H1 (cell line): ENCODE measurements around the gene LBH. TPM values are rescaled to one million over a fixed set of nuclear protein-coding genes. Genes with fewer than 3 reads are reported as not detected.

Source experiments
- CTCF ChIA-PET: fragments of 300-600 bp; sonication (Branson Sonifier 250); formaldehyde crosslinking; loops from one replicate; lab custom pipeline; 2021; ENCODE audit not compliant: partially characterized antibody; lab: Charles Lee
- POLR2A ChIA-PET: fragments of 300-600 bp; sonication (Branson Sonifier 250); formaldehyde crosslinking; loops from one replicate; lab custom pipeline; 2021; ENCODE audit warnings: inconsistent platforms; ENCODE audit not compliant: partially characterized antibody; lab: Charles Lee
- DNase-seq, 2 experiments: peaks; one replicate each; pipeline versions ENCODE4 v3.0.0 to v3.0.0-alpha.2; 2010 to 2022; ENCODE audit warnings: low spot score in 2 of 2, low read depth in 1 of 2, mixed read lengths in 1 of 2
- FAIRE-seq: peaks from 2 replicates; lab custom pipeline; 2011; peaks lifted over from hg19 to GRCh38; lab: Jason Lieb, UNC
- H2AFZ ChIP-seq: 2 replicates; pipeline ENCODE4 v1.8.1; 2012; ENCODE audit warnings: low read length, inconsistent platforms
- H2AK5ac ChIP-seq: 2 replicates; pipeline ENCODE4 v1.6.1; 2013; ENCODE audit warnings: low read depth, low read length
- H2BK120ac ChIP-seq: replicated peaks from 2 replicates; pipeline ENCODE3; 2013; ENCODE audit warnings: low read depth, low read length, inconsistent platforms
- H2BK12ac ChIP-seq: 2 replicates; pipeline ENCODE4 v1.6.1; 2013; ENCODE audit warnings: low read depth, low read length
- H2BK15ac ChIP-seq: 2 replicates; pipeline ENCODE4 v1.6.1; 2013; ENCODE audit warnings: low read length
- H2BK20ac ChIP-seq: 2 replicates; pipeline ENCODE4 v1.6.1; 2013; ENCODE audit warnings: low read length
- H2BK5ac ChIP-seq: 2 replicates; pipeline ENCODE4 v1.6.1; 2013; ENCODE audit warnings: low read depth, low read length
- H3K14ac ChIP-seq: 2 replicates; pipeline ENCODE4 v1.6.1; 2013; ENCODE audit warnings: inconsistent platforms; ENCODE audit not compliant: insufficient read length
- H3K18ac ChIP-seq: 2 replicates; pipeline ENCODE4 v1.6.1; 2013; ENCODE audit warnings: low read length; ENCODE audit errors: extremely low read depth
- H3K23ac ChIP-seq: 2 replicates; pipeline ENCODE4 v1.6.1; 2013; ENCODE audit warnings: inconsistent platforms; ENCODE audit not compliant: insufficient read length
- H3K23me2 ChIP-seq: 2 replicates; pipeline ENCODE4 v1.6.1; 2013; ENCODE audit warnings: low read depth, low read length
- H3K27ac ChIP-seq: 2 replicates; pipeline ENCODE4 v1.6.1; 2011; ENCODE audit warnings: low read depth, low read length, inconsistent platforms
- H3K27me3 ChIP-seq, 4 experiments: replicated peaks in 1 of 4; 1 replicate in 1 of 4; 2 replicates in 3 of 4; pipeline versions ENCODE4 v1.6.1 to v1.8.1; 2011 to 2013; ENCODE audit warnings: low read length in 3 of 4, mild to moderate bottlenecking in 3 of 4, inconsistent platforms in 2 of 4, mixed read lengths in 2 of 4, moderate library complexity in 1 of 4; ENCODE audit not compliant: control insufficient read depth in 3 of 4, insufficient read depth in 3 of 4; ENCODE audit errors: extremely low read depth in 1 of 4
- H3K36me3 ChIP-seq, 4 experiments: 2 replicates each; pipeline versions ENCODE4 v1.6.1 to v1.8.1; 2011 to 2013; ENCODE audit warnings: mild to moderate bottlenecking in 4 of 4, low read length in 3 of 4, moderate library complexity in 2 of 4, control low read depth in 1 of 4, inconsistent platforms in 1 of 4; ENCODE audit not compliant: insufficient read depth in 4 of 4, control insufficient read depth in 2 of 4
- H3K4ac ChIP-seq: replicated peaks from 2 replicates; pipeline ENCODE3; 2013; ENCODE audit warnings: low read length, low read depth, mixed read lengths, inconsistent platforms; ENCODE audit not compliant: insufficient read length
- H3K4me1 ChIP-seq, 4 experiments: replicated peaks in 1 of 4; 1 replicate in 1 of 4; 2 replicates in 3 of 4; pipeline versions ENCODE4 v1.6.1 to v1.8.1; 2011 to 2013; ENCODE audit warnings: low read length in 3 of 4, inconsistent platforms in 2 of 4, mixed read lengths in 1 of 4; ENCODE audit not compliant: insufficient read depth in 4 of 4, control insufficient read depth in 3 of 4
- H3K4me2 ChIP-seq, 2 experiments: 2 replicates each; pipeline versions ENCODE4 v1.6.1 to v1.8.1; 2011 to 2013; ENCODE audit warnings: low read depth in 2 of 2, low read length in 2 of 2, control low read depth in 1 of 2, inconsistent platforms in 1 of 2, mild to moderate bottlenecking in 1 of 2; ENCODE audit not compliant: insufficient read depth in 1 of 2
- H3K4me3 ChIP-seq, 4 experiments: fragments of 200-600, 300-600 bp in 1 of 4; sonication (generic), shearing (Covaris generic), sonication (Bioruptor Twin) in 1 of 4; 2 replicates each; pipeline versions ENCODE4 v1.5.1 to v1.8.1; 2011 to 2016; ENCODE audit warnings: low read length in 4 of 4, low read depth in 3 of 4, control low read depth in 2 of 4, inconsistent platforms in 2 of 4, mild to moderate bottlenecking in 2 of 4, mixed read lengths in 1 of 4, moderate library complexity in 1 of 4; ENCODE audit not compliant: insufficient read depth in 2 of 4; ENCODE audit errors: extremely low read depth in 1 of 4
- H3K56ac ChIP-seq: replicated peaks from 2 replicates; pipeline ENCODE3; 2013; ENCODE audit warnings: low read depth, mild to moderate bottlenecking, mixed read lengths, low read length, inconsistent platforms; ENCODE audit not compliant: insufficient read length
- H3K79me1 ChIP-seq: 2 replicates; pipeline ENCODE4 v1.6.1; 2013; ENCODE audit warnings: low read depth, low read length, control low read depth
- H3K79me2 ChIP-seq, 2 experiments: 2 replicates each; pipeline versions ENCODE4 v1.6.1 to v1.8.1; 2012 to 2013; ENCODE audit warnings: low read length in 2 of 2, mild to moderate bottlenecking in 2 of 2, inconsistent platforms in 1 of 2; ENCODE audit not compliant: insufficient read depth in 2 of 2, control insufficient read depth in 1 of 2
- H3K9ac ChIP-seq, 4 experiments: replicated peaks in 1 of 4; 1 replicate in 1 of 4; 2 replicates in 3 of 4; pipeline versions ENCODE4 v1.6.1 to v1.8.1; 2011 to 2013; ENCODE audit warnings: low read depth in 3 of 4, low read length in 3 of 4, control low read depth in 2 of 4, mild to moderate bottlenecking in 2 of 4, moderate library complexity in 2 of 4, inconsistent platforms in 1 of 4; ENCODE audit errors: extremely low read depth in 1 of 4
- H3K9me3 ChIP-seq, 2 experiments: 2 replicates each; pipeline versions ENCODE4 v1.6.1 to v1.8.1; 2012 to 2013; ENCODE audit warnings: mild to moderate bottlenecking in 2 of 2, moderate library complexity in 2 of 2, control low read depth in 1 of 2, inconsistent platforms in 1 of 2, low read depth in 1 of 2, low read length in 1 of 2, mixed read lengths in 1 of 2; ENCODE audit not compliant: insufficient read depth in 2 of 2
- H4K20me1 ChIP-seq, 2 experiments: replicated peaks in 1 of 2; 2 replicates each; pipeline versions ENCODE3 to v1.8.1; 2011 to 2013; ENCODE audit warnings: inconsistent platforms in 2 of 2, low read length in 2 of 2, mild to moderate bottlenecking in 1 of 2; ENCODE audit not compliant: insufficient read depth in 2 of 2, control insufficient read depth in 1 of 2
- H4K5ac ChIP-seq: 2 replicates; pipeline ENCODE4 v1.6.1; 2013; ENCODE audit warnings: low read length, low read depth, mixed read lengths, inconsistent platforms; ENCODE audit not compliant: insufficient read length
- H4K8ac ChIP-seq: 2 replicates; pipeline ENCODE4 v1.8.0; 2013; ENCODE audit warnings: mild to moderate bottlenecking, moderate library complexity, low read length, inconsistent platforms; ENCODE audit not compliant: insufficient read depth; ENCODE audit errors: extremely low read depth
- H4K91ac ChIP-seq: replicated peaks from 2 replicates; pipeline ENCODE3; 2013; ENCODE audit warnings: low read length, mixed read lengths, inconsistent platforms; ENCODE audit not compliant: insufficient read length
- CEBPB ChIP-seq: IDR thresholded peaks from 2 replicates; pipeline ENCODE4 v1.6.1; 2012; ENCODE audit warnings: low read depth, low read length
- EZH2 ChIP-seq: fragments of 200-600 bp; sonication (generic); IDR thresholded peaks from 2 replicates; pipeline ENCODE4 v1.7.1; 2012; ENCODE audit warnings: low read depth, mild to moderate bottlenecking, moderate library complexity, low read length, inconsistent platforms; ENCODE audit not compliant: severe bottlenecking
- FOSL1 ChIP-seq: IDR thresholded peaks from 2 replicates; pipeline ENCODE4 v1.6.1; 2011; ENCODE audit warnings: mild to moderate bottlenecking, low read depth, low read length, moderate library complexity; ENCODE audit not compliant: insufficient read depth
- KDM4A ChIP-seq: IDR thresholded peaks from one replicate; pipeline ENCODE4 v1.7.1; 2012; ENCODE audit warnings: low read depth, mild to moderate bottlenecking, moderate library complexity, low read length, inconsistent platforms; ENCODE audit not compliant: severe bottlenecking
- KDM5A ChIP-seq: fragments of 200-600 bp; IDR thresholded peaks from 2 replicates; pipeline ENCODE4 v1.7.1; 2012; ENCODE audit warnings: mild to moderate bottlenecking, low read length, inconsistent platforms, mixed read lengths
- MAX ChIP-seq: IDR thresholded peaks from 2 replicates; pipeline ENCODE4 v1.6.1; 2012; ENCODE audit warnings: inconsistent platforms
- POLR2AphosphoS5 ChIP-seq: IDR thresholded peaks from 2 replicates; pipeline ENCODE4 v1.6.1; 2011; ENCODE audit warnings: low read depth, low read length
- RAD21 ChIP-seq, 2 experiments: IDR thresholded peaks in 1 of 2; conservative IDR thresholded peaks in 1 of 2; 2 replicates each; pipeline ENCODE4 v1.6.1; 2011; ENCODE audit warnings: low read depth in 2 of 2, low read length in 2 of 2, improper control_type of control experiment in 1 of 2, inconsistent platforms in 1 of 2, mild to moderate bottlenecking in 1 of 2, moderate library complexity in 1 of 2
- TAF7 ChIP-seq: optimal IDR thresholded peaks from 2 replicates; pipeline ENCODE3; 2011; ENCODE audit warnings: low read depth, mild to moderate bottlenecking, inconsistent platforms, low read length, moderate library complexity, borderline replicate concordance
- WGBS, 2 experiments: shearing (Covaris generic) in 1 of 2; methylation state at CpG; one replicate each; pipeline versions ENCODE4 v1.1.6 to v1.1.7; 2013 to 2015; ENCODE audit warnings: low lambda C conversion rate in 2 of 2, mixed read lengths in 2 of 2, inconsistent platforms in 1 of 2, low coverage in 1 of 2, missing lambda C conversion rate in 1 of 2; ENCODE audit not compliant: insufficient replicate concordance in 2 of 2, insufficient coverage in 1 of 2, insufficient read length in 1 of 2; ENCODE audit errors: extremely low coverage in 1 of 2, missing lambda C conversion rate in 1 of 2; 5-methylcytosine and 5-hydroxymethylcytosine counted together
- polyA plus RNA-seq, 7 experiments: library from polyadenylated mRNA; depleted of rRNA in 3 of 7; stranded (reverse) in 5 of 7; unstranded in 2 of 7; fragments of >200 nt in 5 of 7; fragments of 200-250 nt in 2 of 7; gene quantifications; 1 replicate in 5 of 7; 2 replicates in 1 of 7; 4 replicates in 1 of 7; pipeline versions ENCODE4 v1.2.1 to v1.2.3, GENCODE V29; 2011 to 2013; ENCODE audit warnings: missing spikeins in 2 of 7, mixed read lengths in 2 of 7
- total RNA-seq: library from RNA; stranded (reverse); fragmentation: NEBNext Ultra II Directional; extraction: Animal tissue kit (Norgen Biotek cat#: 25700); gene quantifications from 2 replicates; pipeline ENCODE4 v1.2.1, GENCODE V29; 2021

The LBH gene
- total and polyA plus RNA-seq, 2 of the 8 experiments (the other 6 are each of a cell fraction or from before 2014, with no cell fraction given) = 25.7 to 34.5 TPM

- Histone ChIP-seq H3K27me3 (no peaks in the 10 kb centered on the region), H3K4ac (no peak overlapping the region), H3K4me3 (no peak overlapping the region), H3K14ac (no peak overlapping the region), H3K56ac (no peak overlapping the region), H2BK12ac (no peak overlapping the region), H3K9me3 (no peaks in the 10 kb centered on the region), H3K4me2 (0 out of 4 replicates have a peak overlapping the region, but pooled peaks of 1 of the 2 experiments have one; percentile 34), H3K79me1 (no peaks in the 10 kb centered on the region), H4K5ac (no peak overlapping the region), H3K9ac (no peak overlapping the region), H2BK120ac (no peak overlapping the region), H3K18ac (no peak overlapping the region), H3K23ac (no peak overlapping the region), H2BK15ac (no peak overlapping the region), H3K36me3 (peaks cover 0 to 3% (median under 1%) of the 10 kb centered on the region in 4 experiments; a peak in 1 of 8 replicates), H4K20me1 (peaks cover 2% of the 10 kb centered on the region in 2 experiments), H3K27ac (no peak overlapping the region), H3K23me2 (no peaks in the 10 kb centered on the region), H2AFZ (no peak overlapping the region), H2AK5ac (no peak overlapping the region), H2BK5ac (no peak overlapping the region), H3K4me1 (no peaks in the 10 kb centered on the region), H2BK20ac (no peak overlapping the region), H3K79me2 (no peaks in the 10 kb centered on the region), H4K8ac (no peak overlapping the region; the same call in 1 of the 2 replicates), H4K91ac (no peak overlapping the region)
- CTCF ChIA-PET = interaction anchor here (0.7 to 5.4 kb wide), 51 partner anchors 7 to 541 kb away, joined by 3 to 74 read pairs (median 4); partner anchors contain the start of genes LBH and LCLAT1
- POLR2A ChIA-PET = interaction anchor here (0.7 to 2.1 kb wide), 3 partner anchors 7 to 32 kb away, joined by 3 to 8 read pairs (median 8); no protein-coding TSS in a partner anchor
- DNase-seq = peak in 1 of 2 experiments; percentile 88
- FAIRE-seq = peak; percentile 81
- WGBS, 2 experiments = 55% methylated on average over 11 of the region's 11 CpGs; no CpG with 5 or more reads in 1 of the 2 experiments
- peak; percentile 60 for TF ChIP-seq MAX
- TF ChIP-seq KDM5A = no peak
- no peak for TF ChIP-seq EZH2
- no peak for TF ChIP-seq FOSL1
- no peak for TF ChIP-seq KDM4A
- TF ChIP-seq CEBPB = peak; percentile 55
- no peak for TF ChIP-seq POLR2AphosphoS5
- TF ChIP-seq TAF7 = no peak
- peak; percentile 71 to 82 for TF ChIP-seq RAD21 (IDR thresholded peaks at IDR 0.05 in 1 of 2, conservative IDR thresholded peaks at IDR 0.05 in 1 of 2; ENCODE audit: low read depth in 2 of 2, low read length in 2 of 2)
These were observed 8.1 kb downstream of the LBH start for GRCh38 chr2:30239308-30239985.
